ENCODE results near the gene FAM156B.

GRCh38 chrX:52933213-52933612 lies 36.1 kb downstream of the FAM156B start:
- TF ChIP-seq YY1 (tag by site-specific recombination; IDR thresholded peaks at IDR 0.05) (no peak), ZSCAN18 (tag by site-specific recombination; IDR thresholded peaks at IDR 0.05) (no peak), ZNF24 (tag by site-specific recombination; IDR thresholded peaks at IDR 0.05) (no peak), ZNF473 (tag by site-specific recombination; IDR thresholded peaks at IDR 0.05) (no peak), SP7 (tag by site-specific recombination; IDR thresholded peaks at IDR 0.05) (no peak), CTCF (tag by site-specific recombination; IDR thresholded peaks at IDR 0.05) (no peak), ZNF211 (tag by site-specific recombination; IDR thresholded peaks at IDR 0.05; ENCODE audit: low read depth) (no peak), ZNF707 (tag by site-specific recombination; IDR thresholded peaks at IDR 0.05) (no peak), ZNF133 (tag by site-specific recombination; IDR thresholded peaks at IDR 0.05) (no peak), ZNF146 (tag by site-specific recombination; IDR thresholded peaks at IDR 0.05) (no peak)

Measured in HEK293 (cell line).